ENCODE measurements around the gene GSE1. TPM values are rescaled to one million over a fixed set of nuclear protein-coding genes. Genes with fewer than 3 reads are reported as not detected.

The GSE1 gene
- total RNA-seq, 6 experiments from 2014 or later = 30.0 to 48.0 (median 38.8) TPM

GRCh38 chr16:85579923-85580580 is 33.1 kb upstream of the GSE1 start:
- peaks cover 0 to 14% (median under 1%) of the 10 kb centered on the region in 4 donors for H3K4me1 ChIP-seq
- 69% methylated on average over 2 of the region's 11 CpGs for WGBS (ENCODE audit: insufficient coverage, low coverage, low lambda C conversion rate, missing lambda C conversion rate)
- no peak for DNase-seq
- intact Hi-C loops (cut with DNase I) = no loop called here
- H3K36me3 ChIP-seq = no peaks in the 10 kb centered on the region
- peak in 1 of 4 donors; percentile 16 for ATAC-seq
- no peaks in the 10 kb centered on the region for H3K9me3 ChIP-seq
- no peaks in the 10 kb centered on the region for H3K27me3 ChIP-seq
- H3K4me3 ChIP-seq = no peak overlapping the region
- TF ChIP-seq POLR2A (IDR thresholded peaks at IDR 0.05) (no peak), CTCF (IDR thresholded peaks at IDR 0.05) (no peak)
- H3K27ac ChIP-seq = no peak overlapping the region

- intact Hi-C loops (cut with DNase I) = no loop called here
- no peaks in the 10 kb centered on the region for H3K36me3 ChIP-seq
- DNase-seq = no peak
- H3K4me3 ChIP-seq = no peak overlapping the region
- H3K27ac ChIP-seq = no peak overlapping the region
- no peaks in the 10 kb centered on the region for H3K9me3 ChIP-seq
- H3K27me3 ChIP-seq = no peaks in the 10 kb centered on the region
- ATAC-seq = no peak
- peaks cover 0 to 8% (median 0%) of the 10 kb centered on the region in 4 donors for H3K4me1 ChIP-seq
- 67% methylated on average over 1 of the region's 7 CpGs for WGBS (ENCODE audit: insufficient coverage, low coverage, low lambda C conversion rate, missing lambda C conversion rate)
- no peak for TF ChIP-seq POLR2A (IDR thresholded peaks at IDR 0.05)
- no peak for TF ChIP-seq CTCF (IDR thresholded peaks at IDR 0.05)
Measured at GRCh38 chr16:85580684-85581083, 32.4 kb upstream of the GSE1 start.

GRCh38 chr16:85582229-85582991 is 30.7 kb upstream of the GSE1 start:
- Histone ChIP-seq H3K4me1 (no peaks in the 10 kb centered on the region), H3K27me3 (no peaks in the 10 kb centered on the region), H3K9me3 (no peaks in the 10 kb centered on the region), H3K4me3 (no peak overlapping the region), H3K36me3 (no peaks in the 10 kb centered on the region), H3K27ac (no peak overlapping the region)
- ATAC-seq (no peak), DNase-seq (no peak)
- intact Hi-C loops (cut with DNase I) = no loop called here
- WGBS (ENCODE audit: insufficient coverage, low coverage, low lambda C conversion rate, missing lambda C conversion rate) = 76% methylated on average over 9 of the region's 29 CpGs
- no peak for TF ChIP-seq POLR2A (IDR thresholded peaks at IDR 0.05)
- no peak for TF ChIP-seq CTCF (IDR thresholded peaks at IDR 0.05)

GRCh38 chr16:85583491-85584181 is 29.5 kb upstream of the GSE1 start:
- H3K4me1 ChIP-seq = no peaks in the 10 kb centered on the region
- intact Hi-C loops (cut with DNase I) = no loop called here
- WGBS (ENCODE audit: insufficient coverage, low coverage, low lambda C conversion rate, missing lambda C conversion rate) = 75% methylated on average over 10 of the region's 22 CpGs
- TF ChIP-seq CTCF (IDR thresholded peaks at IDR 0.05) (no peak), POLR2A (IDR thresholded peaks at IDR 0.05) (no peak)
- no peak overlapping the region for H3K4me3 ChIP-seq
- no peaks in the 10 kb centered on the region for H3K9me3 ChIP-seq
- H3K27ac ChIP-seq = no peak overlapping the region
- H3K36me3 ChIP-seq = no peaks in the 10 kb centered on the region
- DNase-seq (no peak), ATAC-seq (no peak)
- no peaks in the 10 kb centered on the region for H3K27me3 ChIP-seq

Data from right lobe of liver (tissue), 6 donors.